ENCODE data around the gene ACE. TPM values are rescaled to one million over a fixed set of nuclear protein-coding genes. Genes with fewer than 3 reads are reported as not detected.

Gene ACE
- total RNA-seq, 3 donors from 2014 or later: 2.6 to 13.9 (median 9.1) TPM

- TF ChIP-seq CTCF (IDR thresholded peaks at IDR 0.05) (no peak), POLR2A (IDR thresholded peaks at IDR 0.05) (no peak), POLR2AphosphoS5 (IDR thresholded peaks at IDR 0.05) (no peak)
- no peak for DNase-seq (ENCODE audit: low spot score in 2 of 2)
- Histone ChIP-seq H3K9me3 (no peaks in the 10 kb centered on the region), H3K36me3 (no peaks in the 10 kb centered on the region), H3K27me3 (peaks cover 5 to 21% of the 10 kb centered on the region in 2 donors), H3K27ac (no peak overlapping the region), H3K4me1 (peaks cover 7% of the 10 kb centered on the region in 2 donors), H3K4me3 (no peak overlapping the region)
- intact Hi-C loops (cut with DNase I; ENCODE audit: low total_unique reads): no loop called here
These were observed 58.8 kb downstream of the ACE start for GRCh38 chr17:63535640-63536039.

GRCh38 chr17:63537001-63537400 is 60.1 kb downstream of the ACE start:
- no peaks in the 10 kb centered on the region for H3K9me3 ChIP-seq
- H3K4me1 ChIP-seq: peaks cover 7% of the 10 kb centered on the region in 2 donors
- intact Hi-C loops (cut with DNase I; ENCODE audit: low total_unique reads): no loop called here
- H3K36me3 ChIP-seq: no peaks in the 10 kb centered on the region
- H3K27ac ChIP-seq: no peak overlapping the region
- no peak for DNase-seq (ENCODE audit: low spot score in 2 of 2)
- no peak for TF ChIP-seq POLR2A (IDR thresholded peaks at IDR 0.05)
- TF ChIP-seq POLR2AphosphoS5 (IDR thresholded peaks at IDR 0.05): no peak
- TF ChIP-seq CTCF (IDR thresholded peaks at IDR 0.05): no peak
- H3K27me3 ChIP-seq: peaks cover 5 to 23% of the 10 kb centered on the region in 2 donors
- no peak overlapping the region for H3K4me3 ChIP-seq

- intact Hi-C loops (cut with DNase I; ENCODE audit: low total_unique reads): no loop called here
- no peak overlapping the region for H3K27ac ChIP-seq
- no peaks in the 10 kb centered on the region for H3K9me3 ChIP-seq
- H3K27me3 ChIP-seq: peaks cover 5 to 23% of the 10 kb centered on the region in 2 donors
- DNase-seq (ENCODE audit: low spot score in 2 of 2): peak in 1 of 2 donors; percentile 47
- H3K4me3 ChIP-seq: peak overlapping the region in 2 of 3 donors; percentile 22 to 62
- H3K36me3 ChIP-seq: no peaks in the 10 kb centered on the region
- TF ChIP-seq POLR2AphosphoS5 (IDR thresholded peaks at IDR 0.05) (no peak), CTCF (IDR thresholded peaks at IDR 0.05) (no peak), POLR2A (IDR thresholded peaks at IDR 0.05) (no peak)
- peaks cover 7% of the 10 kb centered on the region in 2 donors for H3K4me1 ChIP-seq
These were observed 61.3 kb downstream of the ACE start for GRCh38 chr17:63537991-63538692.

- Histone ChIP-seq H3K27me3 (peaks cover 5 to 23% of the 10 kb centered on the region in 2 donors), H3K4me1 (peaks cover 7% of the 10 kb centered on the region in 2 donors), H3K9me3 (no peaks in the 10 kb centered on the region), H3K36me3 (no peaks in the 10 kb centered on the region), H3K27ac (no peak overlapping the region), H3K4me3 (peak overlapping the region in 2 of 3 donors; percentile 22 to 62)
- DNase-seq (ENCODE audit: low spot score in 2 of 2): peak in 1 of 2 donors; percentile 33
- intact Hi-C loops (cut with DNase I; ENCODE audit: low total_unique reads): no loop called here
- TF ChIP-seq CTCF (IDR thresholded peaks at IDR 0.05) (no peak), POLR2AphosphoS5 (IDR thresholded peaks at IDR 0.05) (no peak), POLR2A (IDR thresholded peaks at IDR 0.05) (no peak)
These were observed 62.1 kb downstream of the ACE start for GRCh38 chr17:63538693-63539595.

GRCh38 chr17:63540590-63540989 is 63.7 kb downstream of the ACE start:
- peaks cover 7% of the 10 kb centered on the region in 2 donors for H3K4me1 ChIP-seq
- H3K27ac ChIP-seq: no peak overlapping the region
- H3K9me3 ChIP-seq: no peaks in the 10 kb centered on the region
- no peak for DNase-seq (ENCODE audit: low spot score in 2 of 2)
- TF ChIP-seq POLR2AphosphoS5 (IDR thresholded peaks at IDR 0.05) (no peak), POLR2A (IDR thresholded peaks at IDR 0.05) (no peak), CTCF (IDR thresholded peaks at IDR 0.05) (no peak)
- H3K4me3 ChIP-seq: no peak overlapping the region
- intact Hi-C loops (cut with DNase I; ENCODE audit: low total_unique reads): no loop called here
- H3K36me3 ChIP-seq: no peaks in the 10 kb centered on the region
- H3K27me3 ChIP-seq: peaks cover 5 to 23% of the 10 kb centered on the region in 2 donors

All from breast epithelium (tissue), 4 donors.